Muscle layer of colon (tissue), 2 donors: ENCODE results near the gene HOXA5.

Source experiments
- H3K27ac ChIP-seq: one replicate; pipeline ENCODE4 v1.7.0; 2013; ENCODE audit warnings: low read depth, mild to moderate bottlenecking, low read length, moderate library complexity
- H3K27me3 ChIP-seq, 2 donors: one replicate each; pipeline ENCODE4 v1.7.0; 2013; ENCODE audit warnings: low read length in 2 of 2, mild to moderate bottlenecking in 2 of 2; ENCODE audit not compliant: insufficient read depth in 2 of 2, control insufficient read depth in 1 of 2
- H3K36me3 ChIP-seq: one replicate; pipeline ENCODE4 v1.7.0; 2013; ENCODE audit warnings: mild to moderate bottlenecking, low read length; ENCODE audit not compliant: insufficient read depth
- H3K4me1 ChIP-seq: one replicate; pipeline ENCODE4 v1.7.0; 2013; ENCODE audit warnings: mild to moderate bottlenecking, low read length; ENCODE audit not compliant: insufficient read depth
- H3K4me3 ChIP-seq, 2 donors: one replicate each; pipeline ENCODE4 v1.7.0; 2013; ENCODE audit warnings: low read length in 2 of 2, low read depth in 1 of 2, mild to moderate bottlenecking in 1 of 2, moderate library complexity in 1 of 2
- H3K9ac ChIP-seq: one replicate; pipeline ENCODE4 v1.7.0; 2013; ENCODE audit warnings: low read length
- H3K9me3 ChIP-seq: one replicate; pipeline ENCODE4 v1.7.0; 2013; ENCODE audit warnings: mild to moderate bottlenecking, low read length
- donor health status: abdominal sarcoma.
- donor health status: Adenocarcinoma of cecum.

HOXA5 gene

GRCh38 chr7:27186668-27187474 is 43.4 kb upstream of the HOXA5 start:
- Histone ChIP-seq H3K9ac (peak overlapping the region; percentile 98), H3K27ac (peak overlapping the region; percentile 97), H3K4me1 (peaks cover 38% of the 10 kb centered on the region)

GRCh38 chr7:27185854-27186667 is 42.6 kb upstream of the HOXA5 start:
- H3K9ac ChIP-seq = peak overlapping the region; percentile 98
- peaks cover 0 to 7% of the 10 kb centered on the region in 2 donors for H3K27me3 ChIP-seq
- no peaks in the 10 kb centered on the region for H3K9me3 ChIP-seq
- H3K36me3 ChIP-seq = peaks cover 8% of the 10 kb centered on the region
- H3K4me1 ChIP-seq = peaks cover 38% of the 10 kb centered on the region
- peak overlapping the region; percentile 97 for H3K27ac ChIP-seq
- peak overlapping the region; percentile 47 to 92 for H3K4me3 ChIP-seq

More at GRCh38 chr7:27186668-27187474, 43.4 kb upstream of the HOXA5 start:
- H3K9me3 ChIP-seq = no peaks in the 10 kb centered on the region
- peaks cover 4 to 9% of the 10 kb centered on the region in 2 donors for H3K27me3 ChIP-seq
- H3K4me3 ChIP-seq = peak overlapping the region; percentile 66 to 92
- H3K36me3 ChIP-seq = peaks cover 6% of the 10 kb centered on the region

GRCh38 chr7:27185013-27185853 is 41.8 kb upstream of the HOXA5 start, which contains the start of gene HOXA11:
Gene HOXA11 (minus strand): TSS chr7:27185232. CDS start chr7:27185144, 88 bp downstream.
- Histone ChIP-seq H3K4me3 (peak within 1 kb of the TSS; percentile 63 to 92), H3K9me3 (no peaks in the 10 kb centered on the region), H3K9ac (peak within 1 kb of the TSS; percentile 98), H3K27me3 (peaks cover 0 to 7% of the 10 kb centered on the region in 2 donors), H3K4me1 (peaks cover 41% of the 10 kb centered on the region), H3K27ac (peak within 1 kb of the TSS; percentile 97), H3K36me3 (peaks cover 8% of the 10 kb centered on the region)

- Histone ChIP-seq H3K4me3 (peak overlapping the region; percentile 63 to 92), H3K36me3 (peaks cover 8% of the 10 kb centered on the region), H3K9me3 (no peaks in the 10 kb centered on the region), H3K9ac (peak overlapping the region; percentile 83), H3K4me1 (peaks cover 36% of the 10 kb centered on the region), H3K27ac (peak overlapping the region; percentile 96), H3K27me3 (peaks cover 0 to 7% of the 10 kb centered on the region in 2 donors)
Measured at GRCh38 chr7:27184337-27185012, 41.0 kb upstream of the HOXA5 start.

- Histone ChIP-seq H3K9me3 (no peaks in the 10 kb centered on the region), H3K4me3 (peak overlapping the region; percentile 63 to 81), H3K27ac (peak overlapping the region; percentile 96), H3K27me3 (peaks cover 0 to 7% of the 10 kb centered on the region in 2 donors), H3K36me3 (peaks cover 8% of the 10 kb centered on the region), H3K9ac (peak overlapping the region; percentile 85), H3K4me1 (peaks cover 34% of the 10 kb centered on the region)
Measured at GRCh38 chr7:27183682-27184336, 40.3 kb upstream of the HOXA5 start.

- Histone ChIP-seq H3K27me3 (peaks cover 0 to 2% of the 10 kb centered on the region in 2 donors), H3K4me3 (peak overlapping the region; percentile 63 to 81), H3K9ac (peak overlapping the region; percentile 85), H3K36me3 (peaks cover 8% of the 10 kb centered on the region), H3K9me3 (no peaks in the 10 kb centered on the region), H3K4me1 (peaks cover 34% of the 10 kb centered on the region), H3K27ac (peak overlapping the region; percentile 96)
Measured at GRCh38 chr7:27182861-27183681, 39.6 kb upstream of the HOXA5 start.

- Histone ChIP-seq H3K9ac (peak overlapping the region; percentile 85), H3K9me3 (no peaks in the 10 kb centered on the region), H3K4me1 (peaks cover 34% of the 10 kb centered on the region), H3K4me3 (peak overlapping the region in 1 of 2 donors; percentile 81), H3K27me3 (no peaks in the 10 kb centered on the region), H3K36me3 (peaks cover 8% of the 10 kb centered on the region), H3K27ac (peak overlapping the region; percentile 96)
Measured at GRCh38 chr7:27182285-27182841, 38.9 kb upstream of the HOXA5 start.

GRCh38 chr7:27181795-27182275 is 38.4 kb upstream of the HOXA5 start:
- no peaks in the 10 kb centered on the region for H3K27me3 ChIP-seq
- peak overlapping the region; percentile 85 for H3K9ac ChIP-seq

More at GRCh38 chr7:27181795-27182275, 38.4 kb upstream of the HOXA5 start:
- peaks cover 8% of the 10 kb centered on the region for H3K36me3 ChIP-seq
- H3K27ac ChIP-seq = peak overlapping the region; percentile 96
- peak overlapping the region; percentile 12 to 81 for H3K4me3 ChIP-seq
- peaks cover 33% of the 10 kb centered on the region for H3K4me1 ChIP-seq
- no peaks in the 10 kb centered on the region for H3K9me3 ChIP-seq
